Caco-2 (cell line): ENCODE measurements around the gene OR2W1. TPM values are rescaled to one million over a fixed set of nuclear protein-coding genes. Genes with fewer than 3 reads are reported as not detected.

Source experiments
- BruUV-seq: library from RNA; stranded (reverse); fragments of 400-500 nt; replicated peaks from 2 replicates; lab custom pipeline; 2021; lab: Mats Ljungman, UMichigan
- CTCF ChIA-PET: fragments of 300-600 bp; sonication (Branson Sonifier 250); formaldehyde crosslinking; loops from one replicate; lab custom pipeline; 2022; ENCODE audit warnings: antibody characterized with exemption; lab: Charles Lee
- POLR2A ChIA-PET: fragments of 300-600 bp; sonication (Branson Sonifier 250); formaldehyde crosslinking; loops from one replicate; lab custom pipeline; 2022; ENCODE audit warnings: antibody characterized with exemption; lab: Charles Lee
- DNase-seq, 2 experiments: peaks; one replicate each; pipeline versions ENCODE4 v3.0.0 to v3.0.0-alpha.2; 2020 to 2022
- H3K27me3 ChIP-seq: replicated peaks from 2 replicates; pipeline ENCODE4 v1.6.0; 2011; ENCODE audit warnings: low read length; ENCODE audit not compliant: control insufficient read depth, insufficient read depth
- H3K36me3 ChIP-seq: 2 replicates; pipeline ENCODE4 v1.5.1; 2011; ENCODE audit warnings: low read length; ENCODE audit not compliant: control insufficient read depth, insufficient read depth
- H3K4me1 ChIP-seq: fragments of 250-450 bp; sonication (Bioruptor Pico); 2 replicates; pipeline ENCODE4 v1.5.1; 2020; ENCODE audit warnings: mild to moderate bottlenecking
- H3K4me3 ChIP-seq: 2 replicates; pipeline ENCODE4 v1.5.1; 2011; ENCODE audit warnings: low read depth, mild to moderate bottlenecking, control low read depth, low read length
- H3K9me3 ChIP-seq: fragments of 250-450 bp; sonication (Bioruptor Pico); 2 replicates; pipeline ENCODE4 v1.5.1; 2020; ENCODE audit warnings: mild to moderate bottlenecking, moderate library complexity
- H3K27ac Mint-ChIP-seq: one replicate; pipeline ENCODE4 v1.8.0; 2022; ENCODE audit warnings: mixed read lengths; ENCODE audit not compliant: unreplicated experiment
- H3K27me3 Mint-ChIP-seq: one replicate; pipeline ENCODE4 v1.8.0; 2022; ENCODE audit warnings: mixed read lengths; ENCODE audit not compliant: insufficient read depth, unreplicated experiment
- H3K36me3 Mint-ChIP-seq: one replicate; pipeline ENCODE4 v1.8.0; 2022; ENCODE audit warnings: mild to moderate bottlenecking, mixed read lengths; ENCODE audit not compliant: insufficient read depth, unreplicated experiment
- H3K4me1 Mint-ChIP-seq: one replicate; pipeline ENCODE4 v1.8.0; 2022; ENCODE audit warnings: low read depth, mixed read lengths; ENCODE audit not compliant: unreplicated experiment
- H3K4me3 Mint-ChIP-seq: one replicate; pipeline ENCODE4 v1.8.0; 2022; ENCODE audit warnings: mild to moderate bottlenecking, moderate library complexity, mixed read lengths; ENCODE audit not compliant: unreplicated experiment
- H3K9me3 Mint-ChIP-seq: one replicate; pipeline ENCODE4 v1.8.0; 2022; ENCODE audit warnings: mixed read lengths; ENCODE audit not compliant: unreplicated experiment
- CTCF ChIP-seq, 2 experiments: fragments of 200-600 bp in 1 of 2; IDR thresholded peaks; 1 replicate in 1 of 2; 2 replicates in 1 of 2; pipeline versions ENCODE4 v1.5.1 to v1.8.0; 2011 to 2022; ENCODE audit warnings: antibody characterized with exemption in 1 of 2, control low read depth in 1 of 2, inconsistent platforms in 1 of 2, low read depth in 1 of 2, low read length in 1 of 2, mild to moderate bottlenecking in 1 of 2, moderate library complexity in 1 of 2; ENCODE audit not compliant: insufficient read depth in 1 of 2, severe bottlenecking in 1 of 2, unreplicated experiment in 1 of 2
- intact Hi-C: fragments of 100-400 bp; cut with micrococcal nuclease; formaldehyde crosslinking; loops from one replicate; pipeline ENCODE4 v1.10.0; 2022; ENCODE audit not compliant: unreplicated experiment
- total RNA-seq: library from RNA; stranded (reverse); gene quantifications from 2 replicates; pipeline ENCODE4 v1.2.3, GENCODE V29; 2022

OR2W1 gene
- total RNA-seq, 1 experiment from 2014 or later, result not detected

GRCh38 chr6:29071831-29072723, 27.1 kb upstream of the OR2W1 start:
- Mint-ChIP-seq H3K27ac (no peak overlapping the region), H3K9me3 (no peaks in the 10 kb centered on the region), H3K4me3 (no peak overlapping the region), H3K27me3 (no peaks in the 10 kb centered on the region), H3K36me3 (no peaks in the 10 kb centered on the region), H3K4me1 (peaks cover 9% of the 10 kb centered on the region)
- no peaks in the 10 kb centered on the region for H3K27me3 ChIP-seq
- ChIA-PET POLR2A (no interaction called here), CTCF (interaction anchor here (0.5 to 1.5 kb wide), 3 partner anchors 155 to 234 kb away, joined by 3 read pairs; no protein-coding TSS in a partner anchor)
- H3K4me3 ChIP-seq, result no peak overlapping the region
- TF ChIP-seq CTCF (IDR thresholded peaks at IDR 0.05; ENCODE audit: insufficient read depth in 1 of 2, low read depth in 1 of 2, low read length in 1 of 2, severe bottlenecking in 1 of 2, unreplicated experiment in 1 of 2), result peak; percentile 74 to 87
- no TSS peak for BruUV-seq
- DNase-seq, result peak; percentile 58 to 60
- peaks cover 6% of the 10 kb centered on the region for H3K9me3 ChIP-seq
- intact Hi-C loops, result loop anchor here (1.0 kb wide), 2 partner anchors 40 to 155 kb away; no protein-coding TSS in a partner anchor
- peaks cover 8% of the 10 kb centered on the region; the same call in 1 of the 2 replicates for H3K4me1 ChIP-seq
- H3K36me3 ChIP-seq, result no peaks in the 10 kb centered on the region

DNA sequence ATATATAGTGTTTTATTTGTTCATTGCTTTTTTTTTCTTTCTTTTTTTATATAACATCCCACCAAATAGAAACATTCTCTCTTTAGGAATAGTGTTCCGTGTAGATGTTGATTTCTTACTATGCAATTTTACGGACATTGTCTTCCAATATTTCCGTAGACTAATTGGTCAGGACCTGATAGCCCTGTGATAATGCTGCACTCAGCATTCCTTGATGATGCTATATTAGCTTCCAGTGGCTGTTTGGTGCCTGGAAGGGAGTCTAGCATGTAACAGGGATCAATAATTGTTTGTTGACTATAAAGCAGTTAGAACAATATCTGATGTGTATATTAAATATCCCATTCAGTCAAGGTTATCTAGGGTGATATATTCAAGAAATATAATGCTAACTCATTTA, 6.7 kb upstream of the OR2W1 start:
- TF ChIP-seq CTCF (IDR thresholded peaks at IDR 0.05; ENCODE audit: insufficient read depth in 1 of 2, low read depth in 1 of 2, low read length in 1 of 2, severe bottlenecking in 1 of 2, unreplicated experiment in 1 of 2), result no peak
- no TSS peak for BruUV-seq
- H3K4me3 ChIP-seq, result no peak overlapping the region
- no peaks in the 10 kb centered on the region for H3K36me3 ChIP-seq
- POLR2A ChIA-PET, result no interaction called here
- H3K27me3 ChIP-seq, result no peaks in the 10 kb centered on the region
- H3K9me3 ChIP-seq, result no peaks in the 10 kb centered on the region
- H3K9me3 Mint-ChIP-seq, result no peaks in the 10 kb centered on the region
- H3K36me3 Mint-ChIP-seq, result no peaks in the 10 kb centered on the region
- H3K27me3 Mint-ChIP-seq, result peaks cover 18% of the 10 kb centered on the region
- no peak overlapping the region for H3K4me3 Mint-ChIP-seq
- H3K4me1 ChIP-seq, result no peaks in the 10 kb centered on the region
- intact Hi-C loops, result no loop called here
- CTCF ChIA-PET, result no interaction called here
- H3K27ac Mint-ChIP-seq, result no peak overlapping the region
- no peak for DNase-seq
- no peaks in the 10 kb centered on the region for H3K4me1 Mint-ChIP-seq

GRCh38 chr6:29035951-29036350, 9.0 kb downstream of the OR2W1 start:
- no peak overlapping the region for H3K27ac Mint-ChIP-seq

More at GRCh38 chr6:29035951-29036350, 9.0 kb downstream of the OR2W1 start:
- no peaks in the 10 kb centered on the region for H3K9me3 Mint-ChIP-seq
- Histone ChIP-seq H3K27me3 (no peaks in the 10 kb centered on the region), H3K9me3 (no peaks in the 10 kb centered on the region), H3K4me3 (no peak overlapping the region), H3K4me1 (no peaks in the 10 kb centered on the region), H3K36me3 (no peaks in the 10 kb centered on the region)
- TF ChIP-seq CTCF (IDR thresholded peaks at IDR 0.05; ENCODE audit: insufficient read depth in 1 of 2, low read depth in 1 of 2, low read length in 1 of 2, severe bottlenecking in 1 of 2, unreplicated experiment in 1 of 2), result no peak
- no peak overlapping the region for H3K4me3 Mint-ChIP-seq
- H3K36me3 Mint-ChIP-seq, result no peaks in the 10 kb centered on the region
- H3K27me3 Mint-ChIP-seq, result no peaks in the 10 kb centered on the region
- ChIA-PET CTCF (no interaction called here), POLR2A (no interaction called here)
- no peak for DNase-seq
- intact Hi-C loops, result no loop called here
- H3K4me1 Mint-ChIP-seq, result no peaks in the 10 kb centered on the region
- BruUV-seq, result no TSS peak
